SU-DHL-6 (cell line): ENCODE results near the gene FSIP1.

Experiments
- CTCF ChIP-seq: fragments of 200-600 bp; sonication (generic); IDR thresholded peaks from one replicate; pipeline ENCODE4 v1.5.1; 2017; ENCODE audit warnings: antibody characterized with exemption, mild to moderate bottlenecking, low read length, moderate library complexity; ENCODE audit not compliant: insufficient read depth, poor library complexity, severe bottlenecking
- EZH2phosphoT487 ChIP-seq: fragments of 200-600 bp; sonication (generic), shearing (Covaris generic); conservative IDR thresholded peaks from 2 replicates; pipeline ENCODE4 v1.6.1; 2018; ENCODE audit warnings: mild to moderate bottlenecking, antibody characterized with exemption, low read length, moderate library complexity, mixed read lengths

GRCh38 chr15:39616731-39617455, 165.7 kb downstream of the FSIP1 start:
- no peak for TF ChIP-seq CTCF
- TF ChIP-seq EZH2phosphoT487 = no peak
